Activated naive CD4-positive, alpha-beta T cell treated with Interleukin-2 at 50 U/mL for 16 hours (primary cell): ENCODE results near the gene KRT13.

ENCODE experiments used
- DNase-seq: peaks from one replicate; pipeline ENCODE4 v3.0.0-alpha.2; 2020

The KRT13 gene

GRCh38 chr17:41491476-41491875 is 13.9 kb downstream of the KRT13 start:
- no peak for DNase-seq

- no peak for DNase-seq
These were observed 15.1 kb downstream of the KRT13 start for GRCh38 chr17:41490000-41490990.

- DNase-seq = no peak
These were observed 15.9 kb downstream of the KRT13 start, which contains the start of gene KRT36 for GRCh38 chr17:41489531-41489930. KRT36 (minus strand) TSS chr17:41489910; CDS start chr17:41489864, 46 bp downstream.

- peak; percentile 31 for DNase-seq
These were observed 18.4 kb downstream of the KRT13 start for GRCh38 chr17:41486809-41487530.

GRCh38 chr17:41486316-41486715 is 19.1 kb downstream of the KRT13 start:
- DNase-seq = no peak

GRCh38 chr17:41484920-41485904 is 20.2 kb downstream of the KRT13 start:
- DNase-seq = no peak

- DNase-seq = no peak
These were observed 21.2 kb downstream of the KRT13 start for GRCh38 chr17:41483991-41484826.

GRCh38 chr17:41483531-41483930 is 21.9 kb downstream of the KRT13 start:
- no peak for DNase-seq

GRCh38 chr17:41481036-41481435 is 24.4 kb downstream of the KRT13 start, which contains the start of gene KRT35:
KRT35 (minus strand) TSS chr17:41481151; CDS start chr17:41481097, 54 bp downstream.
- no peak for DNase-seq

GRCh38 chr17:41480581-41480980 is 24.8 kb downstream of the KRT13 start:
- no peak for DNase-seq

GRCh38 chr17:41480136-41480535 is 25.3 kb downstream of the KRT13 start:
- no peak for DNase-seq

GRCh38 chr17:41478237-41478636 is 27.2 kb downstream of the KRT13 start:
- no peak for DNase-seq

- DNase-seq = no peak
These were observed 28.3 kb downstream of the KRT13 start for GRCh38 chr17:41476866-41477815.

- no peak for DNase-seq
These were observed 30.0 kb downstream of the KRT13 start for GRCh38 chr17:41475421-41475820.

GRCh38 chr17:41474863-41475262 is 30.5 kb downstream of the KRT13 start:
- no peak for DNase-seq

- DNase-seq = no peak
These were observed 37.1 kb downstream of the KRT13 start for GRCh38 chr17:41468346-41468745.

GRCh38 chr17:41467561-41467960 is 37.9 kb downstream of the KRT13 start:
- no peak for DNase-seq

- no peak for DNase-seq
These were observed 38.4 kb downstream of the KRT13 start, which contains the start of gene KRT32 for GRCh38 chr17:41466988-41467387. KRT32 (minus strand) TSS chr17:41467386; CDS start chr17:41467325, 61 bp downstream.

- no peak for DNase-seq
These were observed 40.7 kb downstream of the KRT13 start for GRCh38 chr17:41464682-41465081.

- DNase-seq = no peak
These were observed 41.2 kb downstream of the KRT13 start for GRCh38 chr17:41464173-41464572.
